ENCODE measurements around the gene ANKRD24. TPM values are rescaled to one million over a fixed set of nuclear protein-coding genes. Genes with fewer than 3 reads are reported as not detected.
"Not testable (repeated sequence)": the region's sequence is repeated elsewhere in the genome, so short reads cannot be mapped to it uniquely, and the experiment has no call there.

Gene ANKRD24
- polyA plus RNA-seq, 3 donors from 2014 or later: 0.24 TPM; not detected in 2

DNA sequence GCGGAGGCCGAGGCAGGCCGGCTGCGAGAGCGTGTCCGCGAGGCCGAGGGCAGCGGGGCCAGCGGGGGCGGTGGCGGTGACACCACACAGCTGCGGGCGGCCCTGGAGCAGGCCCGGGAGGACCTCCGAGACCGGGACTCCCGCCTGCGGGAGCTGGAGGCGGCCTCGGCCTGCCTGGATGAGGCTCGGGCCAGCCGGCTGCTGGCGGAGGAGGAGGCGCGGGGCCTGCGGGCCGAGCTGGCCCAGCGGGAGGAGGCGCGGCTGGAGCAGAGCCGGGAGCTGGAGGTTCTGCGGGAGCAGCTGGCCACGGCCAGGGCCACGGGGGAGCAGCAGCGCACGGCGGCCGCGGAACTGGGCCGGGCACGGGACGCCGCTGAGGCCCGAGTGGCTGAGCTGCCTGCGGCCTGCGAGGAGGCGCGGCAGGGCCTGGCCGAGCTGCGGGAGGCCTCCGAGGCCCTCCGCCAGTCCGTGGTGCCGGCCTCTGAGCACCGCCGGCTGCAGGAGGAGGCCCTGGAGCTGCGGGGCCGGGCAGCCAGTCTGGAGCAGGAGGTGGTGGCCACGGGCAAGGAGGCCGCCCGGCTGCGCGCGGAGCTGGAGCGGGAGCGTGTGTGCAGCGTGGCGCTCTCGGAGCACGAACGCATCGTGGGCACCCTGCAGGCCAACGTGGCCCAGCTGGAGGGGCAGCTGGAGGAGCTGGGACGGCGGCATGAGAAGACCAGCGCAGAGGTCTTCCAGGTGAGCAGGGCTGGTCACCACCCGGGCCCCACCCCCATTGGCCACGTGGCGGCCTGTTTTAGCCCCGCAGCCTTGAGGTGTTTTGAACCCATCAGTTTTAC, 35.2 kb downstream of the ANKRD24 start:
- Mint-ChIP-seq H3K36me3 (peaks cover 0 to 5% (median 0%) of the 10 kb centered on the region in 3 donors), H3K9me3 (no peaks in the 10 kb centered on the region), H3K27me3 (ENCODE audit: low read depth in 3 of 3) (peaks cover 0 to 3% (median 2%) of the 10 kb centered on the region in 3 donors), H3K27ac (no peak overlapping the region), H3K4me3 (no peak overlapping the region), H3K4me1 (peaks cover 12 to 13% of the 10 kb centered on the region in 2 donors)
- DNase-seq: no peak

DNA sequence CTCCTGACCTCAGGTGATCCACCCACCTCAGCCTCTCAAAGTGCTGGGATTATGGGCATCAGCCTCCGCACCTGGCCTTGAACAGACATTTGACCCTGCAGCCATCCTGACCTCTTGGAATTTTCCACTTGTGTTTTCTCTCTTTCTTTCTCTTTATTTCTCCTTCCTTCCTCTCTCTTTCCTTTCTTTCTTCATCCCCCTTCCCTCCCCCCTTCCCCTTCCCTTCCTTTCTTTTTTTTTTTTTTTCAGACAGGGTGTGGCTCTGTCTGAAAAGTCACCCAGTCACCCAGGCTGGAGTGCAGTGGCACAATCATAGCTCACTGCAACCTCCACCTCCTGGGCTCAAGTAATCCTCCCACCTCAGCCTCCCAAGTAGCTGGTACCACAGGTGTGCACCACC, 36.0 kb downstream of the ANKRD24 start:
- H3K4me1 Mint-ChIP-seq: peaks cover 12 to 13% of the 10 kb centered on the region in 2 donors
- not testable (repeated sequence) for DNase-seq; H3K9me3 Mint-ChIP-seq; H3K27me3 Mint-ChIP-seq (ENCODE audit: low read depth in 3 of 3); H3K36me3 Mint-ChIP-seq; H3K4me3 Mint-ChIP-seq; H3K27ac Mint-ChIP-seq

DNA sequence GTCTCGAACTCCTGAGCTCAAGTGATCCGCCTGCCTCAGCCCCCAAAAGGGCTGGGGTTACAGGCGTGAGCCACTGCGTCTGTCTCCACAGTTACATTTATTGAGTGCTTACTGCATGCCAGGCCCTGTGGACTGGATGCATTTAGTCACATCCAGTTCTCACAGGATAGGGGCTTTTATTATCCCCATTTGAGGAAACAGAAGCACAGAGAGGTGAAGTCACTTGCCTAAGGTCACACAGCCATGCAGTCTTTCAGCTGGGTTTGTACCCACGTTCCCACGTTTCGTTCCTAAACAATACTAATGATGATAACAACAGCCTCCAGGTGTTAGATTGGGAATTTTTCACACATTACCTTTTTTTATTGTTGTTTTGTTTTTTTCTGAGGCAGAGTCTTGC, 37.7 kb downstream of the ANKRD24 start:
- H3K4me3 Mint-ChIP-seq: no peak overlapping the region
- DNase-seq: no peak
- H3K27ac Mint-ChIP-seq: no peak overlapping the region
- no peaks in the 10 kb centered on the region for H3K9me3 Mint-ChIP-seq
- H3K27me3 Mint-ChIP-seq (ENCODE audit: low read depth in 3 of 3): no peaks in the 10 kb centered on the region
- H3K36me3 Mint-ChIP-seq: peaks cover 0 to 5% (median 0%) of the 10 kb centered on the region in 3 donors
- H3K4me1 Mint-ChIP-seq: peaks cover 0 to under 1% of the 10 kb centered on the region in 2 donors

DNA sequence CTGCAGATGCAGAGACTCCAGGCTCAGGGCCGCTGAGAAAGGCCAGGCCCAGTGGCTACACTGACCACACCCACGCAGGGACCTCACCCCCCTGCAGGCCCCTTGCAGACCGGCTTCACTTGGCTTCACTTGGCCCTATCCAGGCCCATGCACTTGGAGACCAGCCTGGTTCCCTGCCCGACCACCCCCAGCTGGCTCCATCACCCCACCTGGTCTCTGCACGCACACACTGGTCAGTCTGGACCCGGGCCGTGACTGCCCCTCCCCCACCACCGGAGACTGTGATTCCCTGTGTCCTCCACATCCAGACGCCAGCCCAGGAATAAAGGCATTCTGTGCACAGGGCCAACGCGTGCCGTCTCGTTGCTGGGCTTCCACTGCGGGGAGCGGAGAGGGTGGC, 42.0 kb downstream of the ANKRD24 start:
- peaks cover 0 to 4% (median 0%) of the 10 kb centered on the region in 3 donors for H3K36me3 Mint-ChIP-seq
- no peak overlapping the region for H3K27ac Mint-ChIP-seq
- no peaks in the 10 kb centered on the region for H3K9me3 Mint-ChIP-seq
- no peaks in the 10 kb centered on the region for H3K4me1 Mint-ChIP-seq
- no peak for DNase-seq
- H3K27me3 Mint-ChIP-seq (ENCODE audit: low read depth in 3 of 3): peaks cover 0 to 4% (median 4%) of the 10 kb centered on the region in 3 donors
- no peak overlapping the region for H3K4me3 Mint-ChIP-seq

GRCh38 chr19:4225885-4226284, 43.4 kb downstream of the ANKRD24 start:
- Mint-ChIP-seq H3K27ac (no peak overlapping the region), H3K9me3 (no peaks in the 10 kb centered on the region), H3K4me3 (no peak overlapping the region), H3K4me1 (no peaks in the 10 kb centered on the region), H3K36me3 (peaks cover 0 to 4% (median 0%) of the 10 kb centered on the region in 3 donors), H3K27me3 (ENCODE audit: low read depth in 3 of 3) (peaks cover 0 to 11% (median 4%) of the 10 kb centered on the region in 3 donors)
- DNase-seq: no peak

DNA sequence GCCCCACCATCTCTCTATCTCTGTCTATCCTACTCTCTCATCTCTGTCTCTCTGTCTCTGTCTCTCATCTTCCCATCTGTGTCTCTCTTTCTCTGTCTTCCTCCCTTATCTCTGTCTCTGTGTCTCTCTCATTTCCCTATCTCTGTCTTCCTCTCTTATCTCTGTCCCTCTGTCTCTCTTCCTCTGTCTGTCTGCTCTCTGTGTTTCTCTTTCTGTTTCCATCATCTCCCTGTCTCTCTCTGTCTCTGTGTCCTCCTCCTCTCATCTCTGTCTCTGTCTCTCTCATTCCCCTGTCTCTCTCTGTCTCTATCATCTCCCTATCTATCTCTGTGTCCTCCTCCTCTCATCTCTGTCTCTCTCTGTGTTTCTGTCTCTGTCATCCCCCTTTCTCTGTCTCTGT, 45.3 kb downstream of the ANKRD24 start:
- no peak overlapping the region for H3K27ac Mint-ChIP-seq
- no peaks in the 10 kb centered on the region for H3K4me1 Mint-ChIP-seq
- peaks cover 0 to 11% (median 5%) of the 10 kb centered on the region in 3 donors for H3K27me3 Mint-ChIP-seq (ENCODE audit: low read depth in 3 of 3)
- H3K36me3 Mint-ChIP-seq: peaks cover 0 to 4% (median 0%) of the 10 kb centered on the region in 3 donors
- H3K4me3 Mint-ChIP-seq: no peak overlapping the region
- H3K9me3 Mint-ChIP-seq: no peaks in the 10 kb centered on the region
- no peak for DNase-seq

- Mint-ChIP-seq H3K9me3 (no peaks in the 10 kb centered on the region), H3K36me3 (peaks cover 0 to 4% (median 0%) of the 10 kb centered on the region in 3 donors), H3K4me1 (no peaks in the 10 kb centered on the region), H3K27ac (no peak overlapping the region), H3K27me3 (ENCODE audit: low read depth in 3 of 3) (peaks cover 0 to 11% (median 5%) of the 10 kb centered on the region in 3 donors), H3K4me3 (no peak overlapping the region)
- no peak for DNase-seq
Observed at GRCh38 chr19:4228765-4229178, 46.3 kb downstream of the ANKRD24 start.

DNA sequence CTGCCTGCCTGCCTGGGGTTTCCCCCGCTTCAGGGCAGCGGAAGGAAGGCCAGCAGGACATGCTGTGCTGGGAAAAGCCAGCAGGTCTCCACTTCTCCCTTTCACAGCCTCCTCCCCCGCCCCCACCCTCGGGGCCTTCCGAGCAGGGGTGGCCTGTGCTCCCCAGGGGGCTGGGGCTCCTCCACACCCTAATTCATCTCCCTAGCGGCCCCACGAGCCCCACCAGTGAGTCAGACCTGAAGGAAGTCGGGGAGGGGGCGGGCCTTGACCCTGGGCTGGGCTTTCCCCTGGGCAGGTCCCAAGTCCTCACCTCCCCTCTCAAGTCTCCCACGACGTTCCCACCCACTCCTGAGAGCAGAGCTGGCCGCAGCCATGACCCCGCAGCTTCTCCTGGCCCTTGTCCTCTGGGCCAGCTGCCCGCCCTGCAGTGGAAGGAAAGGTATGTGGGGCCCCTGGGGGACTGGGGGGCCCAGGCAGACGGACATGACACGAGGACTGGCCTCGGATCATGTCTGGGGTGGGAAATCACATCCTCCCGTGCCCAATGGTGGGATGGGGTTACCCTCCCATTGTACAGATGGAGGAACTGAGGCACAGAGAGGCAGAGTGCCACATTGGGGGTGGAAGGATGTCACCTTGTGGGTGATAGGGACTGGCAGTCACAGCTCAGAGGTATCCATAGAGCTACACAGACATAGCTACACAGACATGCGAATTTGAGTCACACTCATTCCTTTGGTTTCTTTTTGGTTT, 46.9 kb downstream of the ANKRD24 start, which contains the start of gene EBI3:
TSS of gene EBI3 (plus strand) at position 345 of the 753 bp plus-strand sequence. CDS start at position 373, 28 bp downstream.
- Mint-ChIP-seq H3K27me3 (ENCODE audit: low read depth in 3 of 3) (peaks cover 0 to 11% (median 5%) of the 10 kb centered on the region in 3 donors), H3K4me1 (no peaks in the 10 kb centered on the region), H3K9me3 (no peaks in the 10 kb centered on the region), H3K27ac (no peak within 1 kb of the TSS), H3K4me3 (no peak within 1 kb of the TSS), H3K36me3 (peaks cover 0 to 4% (median 0%) of the 10 kb centered on the region in 3 donors)
- DNase-seq: no peak

GRCh38 chr19:4230237-4230636, 47.7 kb downstream of the ANKRD24 start:
- DNase-seq, H3K4me3 Mint-ChIP-seq, H3K4me1 Mint-ChIP-seq, H3K27ac Mint-ChIP-seq, H3K36me3 Mint-ChIP-seq, H3K9me3 Mint-ChIP-seq: not testable (repeated sequence)
- peaks cover 2 to 13% (median 5%) of the 10 kb centered on the region in 3 donors for H3K27me3 Mint-ChIP-seq (ENCODE audit: low read depth in 3 of 3)

DNA sequence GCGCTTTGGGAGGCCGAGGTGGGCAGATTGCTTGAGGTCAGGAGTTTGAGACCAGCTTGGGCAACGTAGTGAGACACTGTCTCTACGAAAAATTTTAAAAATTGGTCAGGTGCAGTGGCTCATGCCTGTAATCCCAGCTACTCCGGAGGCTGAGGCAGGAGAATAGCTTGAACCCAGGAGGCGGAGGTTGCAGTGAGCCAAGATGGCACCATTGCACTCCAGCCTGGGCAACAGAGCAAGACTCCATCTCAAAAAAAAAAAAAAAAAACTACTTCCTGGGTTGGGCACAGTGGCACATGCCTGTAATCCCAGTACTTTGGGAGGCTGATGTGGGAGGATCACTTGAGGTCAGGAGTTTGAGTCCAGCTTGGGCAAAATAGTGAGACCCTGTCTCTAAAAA, 49.0 kb downstream of the ANKRD24 start:
- not testable (repeated sequence) for H3K4me3 Mint-ChIP-seq; DNase-seq; H3K4me1 Mint-ChIP-seq; H3K9me3 Mint-ChIP-seq; H3K36me3 Mint-ChIP-seq; H3K27me3 Mint-ChIP-seq (ENCODE audit: low read depth in 3 of 3); H3K27ac Mint-ChIP-seq

GRCh38 chr19:4232139-4232538, 49.6 kb downstream of the ANKRD24 start:
- DNase-seq, H3K4me3 Mint-ChIP-seq: not testable (repeated sequence)

GRCh38 chr19:4232614-4233281, 50.3 kb downstream of the ANKRD24 start:
- DNase-seq: no peak
- H3K4me3 Mint-ChIP-seq: no peak overlapping the region
- H3K4me1 Mint-ChIP-seq: no peaks in the 10 kb centered on the region
- no peaks in the 10 kb centered on the region for H3K36me3 Mint-ChIP-seq
- peaks cover 2 to 10% (median 2%) of the 10 kb centered on the region in 3 donors for H3K27me3 Mint-ChIP-seq (ENCODE audit: low read depth in 3 of 3)
- H3K27ac Mint-ChIP-seq: no peak overlapping the region
- no peaks in the 10 kb centered on the region for H3K9me3 Mint-ChIP-seq

More at GRCh38 chr19:4232139-4232538, 49.6 kb downstream of the ANKRD24 start:
- peaks cover 2 to 10% (median 2%) of the 10 kb centered on the region in 3 donors for H3K27me3 Mint-ChIP-seq (ENCODE audit: low read depth in 3 of 3)
- not testable (repeated sequence) for H3K9me3 Mint-ChIP-seq, H3K27ac Mint-ChIP-seq, H3K36me3 Mint-ChIP-seq, H3K4me1 Mint-ChIP-seq

DNA sequence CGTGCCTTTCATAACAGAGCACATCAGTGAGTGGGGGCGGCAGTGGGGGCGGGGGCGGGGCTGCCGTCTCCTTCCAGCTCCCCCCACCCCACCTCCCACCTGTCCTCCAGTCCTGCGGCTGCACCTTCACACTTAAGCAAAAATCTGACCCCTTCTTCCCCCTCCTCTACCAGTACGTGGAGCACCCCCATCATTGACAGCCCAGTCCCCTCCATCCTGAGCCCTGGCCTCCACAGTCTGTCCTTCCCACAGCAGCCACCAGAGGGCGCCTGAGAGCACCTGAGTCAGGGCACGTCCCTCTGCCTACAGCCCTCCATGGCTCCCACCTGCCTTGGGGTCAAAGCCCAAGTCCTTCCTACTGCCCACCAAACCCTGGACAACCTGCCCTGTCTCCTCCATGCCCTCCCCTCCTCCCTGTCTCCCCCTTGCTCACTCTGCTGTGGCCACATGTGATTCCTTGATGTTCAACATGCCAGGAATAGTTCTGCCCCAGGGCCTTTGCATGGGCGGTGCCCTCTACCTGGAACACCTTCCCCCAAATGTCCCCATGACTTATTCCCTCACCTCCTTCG, 50.9 kb downstream of the ANKRD24 start:
- peaks cover 2 to 10% (median 2%) of the 10 kb centered on the region in 3 donors for H3K27me3 Mint-ChIP-seq (ENCODE audit: low read depth in 3 of 3)
- no peak overlapping the region for H3K27ac Mint-ChIP-seq
- H3K4me1 Mint-ChIP-seq: no peaks in the 10 kb centered on the region
- H3K36me3 Mint-ChIP-seq: no peaks in the 10 kb centered on the region
- no peaks in the 10 kb centered on the region for H3K9me3 Mint-ChIP-seq
- H3K4me3 Mint-ChIP-seq: no peak overlapping the region
- DNase-seq: peak; percentile 44 to 58 (median 52)
